Aorta (tissue), 5 donors: ENCODE measurements around the gene FBH1. TPM values are rescaled to one million over a fixed set of nuclear protein-coding genes. Genes with fewer than 3 reads are reported as not detected.
"Not testable (repeated sequence)": the region's sequence is repeated elsewhere in the genome, so short reads cannot be mapped to it uniquely, and the experiment has no call there.

Experiments used
- ATAC-seq: fragments of 200-7000 bp; cut with Tn5 transposase; one replicate; pipeline ENCODE4 v1.9.1; 2022; ENCODE audit warnings: moderate library complexity; ENCODE audit not compliant: low FRiP score
- DNase-seq, 2 donors: peaks; one replicate each; pipeline ENCODE4 v3.0.0-alpha.2; 2020
- H3K27ac ChIP-seq, 2 donors: one replicate each; pipeline ENCODE4 v1.5.1; 2013; ENCODE audit warnings: low read length in 2 of 2, mild to moderate bottlenecking in 2 of 2, moderate library complexity in 2 of 2, control low read depth in 1 of 2, inconsistent platforms in 1 of 2, low read depth in 1 of 2
- H3K27me3 ChIP-seq, 2 donors: one replicate each; pipeline ENCODE4 v1.6.1; 2013; ENCODE audit warnings: control low read depth in 1 of 2, low read length in 1 of 2, mild to moderate bottlenecking in 1 of 2, moderate library complexity in 1 of 2; ENCODE audit not compliant: insufficient read depth in 2 of 2, control insufficient read depth in 1 of 2
- H3K36me3 ChIP-seq, 2 donors: one replicate each; pipeline ENCODE4 v1.6.1; 2013; ENCODE audit warnings: control low read depth in 1 of 2, low read length in 1 of 2, mild to moderate bottlenecking in 1 of 2; ENCODE audit not compliant: insufficient read depth in 2 of 2, control insufficient read depth in 1 of 2
- H3K4me1 ChIP-seq, 2 donors: one replicate each; pipeline ENCODE4 v1.6.1; 2013; ENCODE audit warnings: low read length in 2 of 2, control low read depth in 1 of 2, mild to moderate bottlenecking in 1 of 2, moderate library complexity in 1 of 2; ENCODE audit not compliant: insufficient read depth in 2 of 2, control insufficient read depth in 1 of 2
- H3K4me3 ChIP-seq, 2 donors: one replicate each; pipeline ENCODE4 v1.5.1; 2013; ENCODE audit warnings: low read length in 2 of 2, control low read depth in 1 of 2, mild to moderate bottlenecking in 1 of 2
- H3K9me3 ChIP-seq: one replicate; pipeline ENCODE4 v1.6.1; 2013; ENCODE audit warnings: mild to moderate bottlenecking, low read length; ENCODE audit not compliant: control insufficient read depth
- WGBS, 2 donors: extraction: QIAGEN DNeasy Blood & Tissue Kit; methylation state at CpG; one replicate each; pipeline ENCODE4 v1.1.7; 2013; 5-methylcytosine and 5-hydroxymethylcytosine counted together
- intact Hi-C, 2 donors: fragments of 100-400 bp; cut with DNase I; formaldehyde crosslinking; loops; one replicate each; pipeline versions ENCODE4 v1.14.2 to v1.15.0; 2022
- long read RNA-seq, 2 donors: library from polyadenylated mRNA; unstranded; transcript quantifications; one replicate each; pipeline ENCODE4 v2.0.0, GENCODE V29; 2020 to 2021
- polyA plus RNA-seq, 2 donors: library from polyadenylated mRNA; stranded (reverse); fragments of 200-250 nt; gene quantifications; one replicate each; pipeline ENCODE4 v1.2.3, GENCODE V29; 2013
- total RNA-seq, 2 donors: library from RNA; stranded (reverse); fragmentation: NEBNext Ultra II Directional; extraction: Animal tissue kit (Norgen Biotek cat#: 25700); gene quantifications; one replicate each; pipeline ENCODE4 v1.2.1, GENCODE V29; 2021
- donor health status: healthy with polysubstance abuse.
- donor health status: Bipolar disorder and iron deficiency.
- donor health status: DM: no; HTN: no; CAD: no.
- donor health status: DM: no; HTN: no; CAD: no.
- donor health status: DM: yes; HTN: yes; CAD: no.

FBH1 gene
- total RNA-seq = 100 to 1,000 TPM; 108 to 110 TPM
- polyA plus RNA-seq = 100 to 1,000 TPM in 1 of 2 donors, 10 to 100 TPM in 1; 36.9 to 101 TPM
- long read RNA-seq, donor 1, transcript FBH1-201 (21 exons, 3,560 nt) = major isoform, 9 of 60 reads
- long read RNA-seq, donor 1, partial matches to known transcripts = 33 of 60 reads
- long read RNA-seq, donor 1, other reads (novel, unspliced or antisense) = 15 of 60 reads
- long read RNA-seq, donor 2, transcript FBH1-201 (21 exons, 3,560 nt) = major isoform, 19 of 78 reads
- long read RNA-seq, donor 2, partial matches to known transcripts = 26 of 78 reads
- long read RNA-seq, donor 2, other reads (novel, unspliced or antisense) = 33 of 78 reads

DNA sequence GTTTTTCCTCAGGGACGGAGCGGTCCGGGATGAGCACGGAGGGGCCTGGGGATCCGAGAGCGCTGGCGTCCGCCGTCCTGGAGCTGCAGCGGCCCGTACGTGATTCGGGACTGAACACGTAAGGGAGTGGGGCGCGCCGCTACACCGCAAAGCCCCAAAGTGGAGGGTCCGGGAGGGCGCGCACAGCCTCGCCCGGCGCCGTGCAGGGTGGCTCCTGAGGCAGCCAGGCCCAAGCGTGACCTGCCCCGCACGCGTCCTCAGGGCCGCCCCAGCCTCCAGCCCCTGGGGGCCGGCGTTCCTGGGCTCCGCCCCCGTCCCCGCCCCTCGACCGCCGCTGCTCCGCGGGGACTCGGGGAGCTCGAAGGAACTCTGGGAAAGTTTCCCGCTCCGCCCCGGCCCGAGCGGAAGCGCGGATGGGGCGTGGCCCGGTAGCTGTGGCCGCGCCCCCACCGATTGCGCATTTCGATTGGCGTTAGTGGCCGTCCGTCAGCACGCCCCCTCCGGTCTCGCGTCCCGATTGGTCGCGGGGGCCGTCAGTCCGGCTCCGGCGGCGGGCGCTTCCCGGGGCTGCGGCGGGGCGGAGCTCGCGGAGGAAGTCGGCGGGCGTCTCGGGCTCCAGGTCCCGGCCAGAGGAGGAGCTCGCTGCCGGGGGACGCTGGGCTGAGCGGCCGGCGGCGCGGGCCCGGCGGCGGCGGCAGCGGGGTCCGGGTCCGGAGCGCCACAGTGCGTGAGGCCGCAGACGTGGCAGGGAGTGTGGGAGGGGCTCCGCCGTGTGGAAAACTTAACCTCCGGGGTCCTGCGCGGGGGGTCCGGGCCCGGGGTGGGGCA, at the start of gene FBH1, which contains the start of gene ANKRD16:
FBH1 (plus strand) TSS at position 620 of the 828 bp plus-strand sequence; CDS start at position 723, 103 bp downstream.
ANKRD16 (minus strand) TSS at position 270 of the 828 bp plus-strand sequence. CDS start 539 bp downstream, outside the sequence.
- no peaks in the 10 kb centered on the region for H3K27me3 ChIP-seq
- WGBS, 2 donors = 0 to 1% methylated on average over 98 to 109 of the region's 109 CpGs
- peak; percentile 99 for ATAC-seq
- peaks cover 0 to 1% of the 10 kb centered on the region in 2 donors for H3K36me3 ChIP-seq
- DNase-seq = peak; percentile 99
- H3K27ac ChIP-seq = peak within 1 kb of the TSS; percentile 55 to 70
- intact Hi-C loops = loop anchor here in 1 of 2 donors (5.0 to 10.0 kb wide), 2 partner anchors 37 to 85 kb away; partner anchors contain the start of gene IL15RA
- H3K9me3 ChIP-seq = no peaks in the 10 kb centered on the region
- peak within 1 kb of the TSS; percentile 96 to 100 for H3K4me3 ChIP-seq
- H3K4me1 ChIP-seq = peaks cover 3 to 4% of the 10 kb centered on the region in 2 donors

DNA sequence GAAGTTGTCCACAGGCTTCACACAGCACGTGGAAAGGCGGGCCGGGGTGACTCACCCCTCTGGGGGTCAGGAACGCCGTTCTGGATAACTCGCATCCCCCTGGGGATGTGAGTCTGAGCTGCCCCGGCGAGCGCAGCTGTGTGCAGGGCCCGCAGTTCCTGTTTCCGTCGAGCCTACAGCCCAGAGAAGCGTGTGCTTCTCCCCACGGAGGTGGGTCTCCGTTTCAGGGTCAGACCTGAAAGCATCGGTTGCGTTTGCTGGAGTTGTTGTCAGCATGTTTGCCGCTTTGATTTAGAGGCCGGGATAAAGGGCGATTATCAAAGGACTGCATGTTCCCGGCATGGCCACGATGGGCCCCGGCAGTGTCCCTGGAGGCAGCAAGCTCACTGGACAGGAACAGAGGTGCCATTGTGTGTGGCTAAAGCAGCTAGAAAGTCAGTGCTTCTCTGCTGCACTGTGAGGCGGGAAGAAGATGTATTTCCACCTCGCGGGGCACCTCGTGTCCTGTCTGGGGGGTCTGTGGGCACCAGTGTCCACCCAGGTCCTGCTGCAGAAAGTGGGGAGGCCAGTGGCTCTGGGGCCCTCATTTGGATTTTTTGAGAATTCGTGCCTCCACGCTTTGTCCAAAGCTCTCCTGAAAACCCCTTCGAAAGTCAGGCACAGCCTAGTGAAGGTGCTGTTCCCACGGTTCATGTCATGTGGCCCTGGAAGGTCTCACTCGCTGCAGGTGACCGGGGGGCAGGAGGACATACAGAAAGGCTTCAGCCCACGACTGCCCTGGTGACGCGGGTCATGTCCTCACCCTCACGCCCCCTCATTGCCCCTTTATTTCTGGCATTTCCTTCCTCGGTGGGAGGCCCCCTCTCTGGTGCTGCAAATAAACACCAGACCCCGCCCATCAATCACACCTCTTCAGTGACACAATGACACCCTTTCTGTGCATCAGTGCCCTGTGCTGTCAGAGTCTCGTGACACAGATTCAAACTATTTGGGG, 49.4 kb upstream of the FBH1 start:
- no peaks in the 10 kb centered on the region for H3K9me3 ChIP-seq
- DNase-seq (peak in 1 of 2 donors; percentile 72), ATAC-seq (no peak)
- 41 to 49% methylated on average over 40 of the region's 40 CpGs for WGBS, 2 donors
- H3K4me1 ChIP-seq = no peaks in the 10 kb centered on the region
- H3K4me3 ChIP-seq = no peak overlapping the region
- H3K36me3 ChIP-seq = no peaks in the 10 kb centered on the region
- H3K27me3 ChIP-seq = no peaks in the 10 kb centered on the region
- H3K27ac ChIP-seq = no peak overlapping the region
- intact Hi-C loops = no loop called here

DNA sequence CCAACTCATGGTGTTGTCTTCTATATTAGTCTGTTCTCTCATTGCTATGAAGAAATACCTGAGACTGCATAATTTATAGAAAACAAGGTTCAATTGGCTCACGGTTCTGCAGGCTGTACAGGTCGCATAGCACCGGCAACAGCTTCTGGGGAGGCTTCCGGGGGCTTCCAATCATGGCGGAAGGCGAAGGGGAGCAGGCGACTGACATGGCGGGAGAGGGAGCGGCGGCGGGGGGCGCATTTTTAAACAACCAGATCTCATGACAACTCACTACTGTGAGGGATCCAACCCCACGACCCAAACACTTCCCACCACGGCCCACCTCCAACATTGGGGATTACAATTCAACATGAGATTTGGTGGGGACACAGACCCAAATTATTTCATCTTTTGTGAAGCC, 48.1 kb upstream of the FBH1 start:
- ATAC-seq (no peak), DNase-seq (peak in 1 of 2 donors; percentile 65)
- no peaks in the 10 kb centered on the region for H3K36me3 ChIP-seq
- H3K4me1 ChIP-seq = no peaks in the 10 kb centered on the region
- intact Hi-C loops = no loop called here
- H3K27me3 ChIP-seq = no peaks in the 10 kb centered on the region
- H3K4me3 ChIP-seq = no peak overlapping the region
- no peak overlapping the region for H3K27ac ChIP-seq
- no peaks in the 10 kb centered on the region for H3K9me3 ChIP-seq
- WGBS, 2 donors = 95% methylated on average over 14 of the region's 14 CpGs

DNA sequence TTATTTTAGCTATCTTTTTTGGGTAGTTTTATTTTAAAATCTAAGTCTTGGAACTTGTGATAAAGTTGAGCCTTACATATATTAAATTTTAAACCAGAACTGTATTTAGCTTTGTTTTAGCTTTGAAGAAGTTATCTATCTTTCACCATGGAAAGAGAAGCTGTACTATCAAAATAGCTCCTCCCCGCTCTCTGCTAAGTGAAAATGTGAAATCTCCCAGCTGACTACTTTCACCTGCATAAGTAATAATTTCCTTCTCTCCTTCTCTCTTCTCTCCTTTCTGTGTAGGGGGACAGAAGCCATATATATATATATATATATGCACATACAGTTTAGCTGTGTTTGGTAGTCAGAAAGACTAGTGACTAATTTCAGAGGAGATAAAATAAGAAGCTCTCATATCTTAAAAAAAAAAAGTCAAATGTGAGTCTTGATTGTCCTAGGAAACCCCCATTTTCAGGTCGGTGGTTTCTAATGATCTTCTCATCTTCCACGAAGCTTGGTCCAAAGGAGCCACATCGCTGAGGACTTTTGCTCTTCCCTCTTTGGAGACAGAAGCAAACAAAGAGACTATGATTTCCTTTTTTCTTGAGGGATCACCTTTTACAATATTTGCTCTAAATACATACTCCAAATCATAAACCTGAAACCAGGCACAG, 46.2 kb upstream of the FBH1 start:
- H3K9me3 ChIP-seq = no peaks in the 10 kb centered on the region
- no peak overlapping the region for H3K4me3 ChIP-seq
- no peaks in the 10 kb centered on the region for H3K27me3 ChIP-seq
- no peaks in the 10 kb centered on the region for H3K4me1 ChIP-seq
- ATAC-seq = no peak
- no peak for DNase-seq
- no peak overlapping the region for H3K27ac ChIP-seq
- 84 to 90% methylated on average over 4 of the region's 4 CpGs for whole genome bisulfite sequencing, 2 donors
- intact Hi-C loops = no loop called here
- H3K36me3 ChIP-seq = no peaks in the 10 kb centered on the region

DNA sequence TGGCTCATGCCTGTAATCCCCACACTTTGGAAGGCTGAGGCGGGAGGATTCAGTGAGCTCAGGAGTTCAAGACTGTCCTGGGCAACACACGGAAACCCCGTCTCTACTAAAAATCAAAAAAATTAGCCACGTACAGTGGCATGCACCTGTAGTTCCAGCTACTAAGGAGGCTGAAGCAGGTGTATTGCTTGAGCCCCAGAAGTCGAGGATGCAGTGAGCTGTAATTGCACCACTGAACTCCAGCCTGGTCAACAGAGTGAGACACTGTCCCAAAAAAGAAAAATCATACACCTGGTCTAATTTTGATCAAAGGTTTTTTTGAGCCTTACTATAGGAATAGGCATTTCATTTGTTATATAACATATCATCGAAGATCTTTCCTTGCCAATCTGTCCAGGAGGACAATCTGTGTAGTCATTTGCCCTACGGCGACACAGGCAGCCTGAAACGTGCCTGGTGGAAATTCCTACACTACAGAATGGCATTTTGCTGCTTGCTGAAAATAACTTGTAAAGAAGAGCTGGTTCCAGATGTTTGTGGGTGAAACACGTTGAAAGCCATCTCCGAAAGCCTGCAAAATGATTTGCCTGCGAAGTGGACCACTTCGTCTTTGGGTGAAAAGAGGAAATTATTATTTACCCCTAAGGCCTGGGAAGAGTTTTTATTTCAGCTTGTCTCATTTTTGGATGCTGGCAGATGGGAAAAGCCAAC, 45.5 kb upstream of the FBH1 start:
- Histone ChIP-seq H3K4me3 (no peak overlapping the region), H3K4me1 (no peaks in the 10 kb centered on the region), H3K36me3 (no peaks in the 10 kb centered on the region), H3K9me3 (no peaks in the 10 kb centered on the region), H3K27me3 (no peaks in the 10 kb centered on the region), H3K27ac (no peak overlapping the region)
- intact Hi-C loops = no loop called here
- ATAC-seq (peak; percentile 26), DNase-seq (peak in 1 of 2 donors; percentile 9)
- WGBS, 2 donors = 50 to 54% methylated on average over 13 of the region's 13 CpGs

DNA sequence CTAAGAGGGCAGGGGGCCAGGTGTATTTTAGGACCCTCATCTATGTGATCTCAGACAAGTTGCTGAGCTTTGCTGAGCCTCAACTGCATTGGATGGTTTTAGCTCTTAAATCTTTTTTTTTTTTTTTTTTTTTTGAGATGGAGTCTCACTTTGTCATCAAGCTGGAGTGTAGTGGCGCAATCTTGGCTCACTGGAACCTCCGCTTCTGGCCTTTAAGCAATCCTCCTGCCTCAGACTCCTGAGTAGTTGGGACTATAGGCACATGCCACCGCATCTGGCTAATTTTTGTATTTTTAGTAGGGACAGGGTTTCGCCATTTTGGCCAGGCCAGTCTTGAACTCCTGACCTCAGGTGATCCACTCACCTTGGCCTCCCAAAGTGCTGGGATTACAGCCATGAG, 43.4 kb upstream of the FBH1 start:
- H3K9me3 ChIP-seq, intact Hi-C loops, ATAC-seq, H3K36me3 ChIP-seq, H3K4me3 ChIP-seq, H3K27ac ChIP-seq, H3K4me1 ChIP-seq, H3K27me3 ChIP-seq: not testable (repeated sequence)
- DNase-seq = peak in 1 of 2 donors; percentile 0
- WGBS, 2 donors = 96 to 100% methylated on average over 4 of the region's 4 CpGs

DNA sequence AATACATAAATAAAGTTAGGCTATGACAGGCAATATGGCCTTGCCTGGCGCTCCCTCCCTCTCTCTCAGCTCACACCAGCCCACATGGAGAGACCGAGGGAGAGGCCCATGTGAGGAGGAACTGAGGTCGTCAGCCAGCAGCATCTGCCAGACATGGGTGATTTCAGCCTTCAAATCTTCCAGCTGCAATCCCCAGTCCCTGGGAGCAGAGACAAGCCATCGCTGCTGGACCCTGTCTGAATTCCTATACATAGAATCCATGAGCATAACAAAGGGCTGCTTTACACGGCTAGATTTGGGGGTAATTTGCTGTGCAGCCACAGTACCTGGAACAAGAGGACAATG, 35.9 kb upstream of the FBH1 start:
- H3K9me3 ChIP-seq = no peaks in the 10 kb centered on the region
- H3K4me1 ChIP-seq = no peaks in the 10 kb centered on the region
- H3K27ac ChIP-seq = no peak overlapping the region
- H3K4me3 ChIP-seq = no peak overlapping the region
- no peaks in the 10 kb centered on the region for H3K36me3 ChIP-seq
- no peaks in the 10 kb centered on the region for H3K27me3 ChIP-seq
- WGBS, 2 donors = 73 to 82% methylated on average over 5 of the region's 5 CpGs
- DNase-seq = peak in 1 of 2 donors; percentile 9
- ATAC-seq = no peak
- intact Hi-C loops = no loop called here
